B cell (primary cell): ENCODE measurements around the gene TFEB. TPM values are rescaled to one million over a fixed set of nuclear protein-coding genes. Genes with fewer than 3 reads are reported as not detected.

Experiments
- ATAC-seq: fragments of 200-7000 bp; cut with Tn5 transposase; one replicate; pipeline ENCODE4 v1.10.0; 2021; ENCODE audit warnings: low read depth, mild to moderate bottlenecking, moderate number of reproducible peaks, moderate library complexity
- CTCF ChIA-PET: fragments of 350-600 bp; sonication (Branson Sonifier 250); formaldehyde crosslinking; loops from one replicate; lab custom pipeline; 2021; ENCODE audit warnings: antibody characterized with exemption, inconsistent platforms; lab: Charles Lee
- POLR2A ChIA-PET: fragments of 350-600 bp; sonication (Branson Sonifier 250); formaldehyde crosslinking; loops from one replicate; lab custom pipeline; 2021; ENCODE audit warnings: antibody characterized with exemption; lab: Charles Lee
- DNase-seq: peaks from one replicate; pipeline ENCODE4 v3.0.0; 2013
- H2AFZ ChIP-seq: 2 replicates; pipeline ENCODE4 v1.6.1; 2012; ENCODE audit warnings: mild to moderate bottlenecking, low read depth, low read length; ENCODE audit not compliant: insufficient read depth, poor library complexity, severe bottlenecking
- H3K27ac ChIP-seq, 2 donors: 1 replicate in 1 of 2; 2 replicates in 1 of 2; pipeline ENCODE4 v1.5.1; 2012 to 2013; ENCODE audit warnings: low read length in 2 of 2, mild to moderate bottlenecking in 2 of 2, moderate library complexity in 1 of 2
- H3K27me3 ChIP-seq, 4 experiments: fragments of 200-600 bp in 1 of 4; sonication (generic) in 1 of 4; replicated peaks in 1 of 4; 1 replicate in 2 of 4; 2 replicates in 2 of 4; pipeline versions ENCODE4 v1.6.1 to v1.7.0; 2013 to 2016; ENCODE audit warnings: low read length in 3 of 4, mild to moderate bottlenecking in 2 of 4, mixed read lengths in 1 of 4, moderate library complexity in 1 of 4; ENCODE audit not compliant: insufficient read depth in 4 of 4, control insufficient read depth in 3 of 4; ENCODE audit errors: control extremely low read depth in 1 of 4
- H3K36me3 ChIP-seq, 2 experiments: replicated peaks in 1 of 2; 1 replicate in 1 of 2; 2 replicates in 1 of 2; pipeline versions ENCODE4 v1.6.1 to v1.7.1; 2013; ENCODE audit warnings: low read length in 1 of 2; ENCODE audit not compliant: insufficient read depth in 2 of 2, control insufficient read depth in 1 of 2; ENCODE audit errors: control extremely low read depth in 1 of 2, extremely low read depth in 1 of 2
- H3K4me1 ChIP-seq, 2 donors: fragments of 200-600 bp in 1 of 2; sonication (generic) in 1 of 2; 1 replicate in 1 of 2; 2 replicates in 1 of 2; pipeline versions ENCODE4 v1.5.1 to v1.6.1; 2013 to 2017; ENCODE audit warnings: low read length in 2 of 2; ENCODE audit not compliant: control insufficient read depth in 2 of 2, insufficient read depth in 2 of 2
- H3K4me2 ChIP-seq: replicated peaks from 2 replicates; pipeline ENCODE3; 2012; ENCODE audit warnings: mild to moderate bottlenecking, low read depth, low read length; ENCODE audit not compliant: poor library complexity, severe bottlenecking
- H3K4me3 ChIP-seq, 5 experiments: fragments of 200-600 bp in 1 of 5; sonication (generic) in 1 of 5; 1 replicate in 3 of 5; 2 replicates in 2 of 5; pipeline versions ENCODE4 v1.5.1 to v1.7.0; 2011 to 2016; ENCODE audit warnings: low read length in 4 of 5, mild to moderate bottlenecking in 4 of 5, low read depth in 2 of 5, control low read depth in 1 of 5, moderate library complexity in 1 of 5; ENCODE audit not compliant: insufficient read depth in 1 of 5; ENCODE audit errors: control extremely low read depth in 1 of 5, extremely low read depth in 1 of 5
- H3K79me2 ChIP-seq: fragments of 200-600 bp; sonication (generic); one replicate; pipeline ENCODE4 v1.6.0; 2016; ENCODE audit warnings: low read length; ENCODE audit not compliant: control insufficient read depth, insufficient read depth
- H3K9ac ChIP-seq: fragments of 200-600 bp; sonication (generic); 2 replicates; pipeline ENCODE4 v1.6.1; 2017; ENCODE audit warnings: mild to moderate bottlenecking, low read length, moderate library complexity
- H3K9me3 ChIP-seq, 3 donors: one replicate each; pipeline versions ENCODE4 v1.6.1 to v1.7.1; 2013; ENCODE audit warnings: low read length in 2 of 3; ENCODE audit not compliant: control insufficient read depth in 2 of 3, insufficient read depth in 1 of 3; ENCODE audit errors: control extremely low read depth in 1 of 3
- H4K20me1 ChIP-seq: 2 replicates; pipeline ENCODE4 v1.6.0; 2012; ENCODE audit warnings: mild to moderate bottlenecking, low read length; ENCODE audit not compliant: insufficient read depth, control insufficient read depth, poor library complexity, severe bottlenecking
- H3K27ac Mint-ChIP-seq: one replicate; pipeline ENCODE4 v1.8.0; 2021; ENCODE audit warnings: mixed read lengths
- H3K27me3 Mint-ChIP-seq: one replicate; pipeline ENCODE4 v1.8.0; 2021; ENCODE audit warnings: mixed read lengths
- H3K4me1 Mint-ChIP-seq: one replicate; pipeline ENCODE4 v1.8.0; 2021; ENCODE audit warnings: mixed read lengths
- H3K4me3 Mint-ChIP-seq: one replicate; pipeline ENCODE4 v1.8.0; 2021; ENCODE audit warnings: mixed read lengths
- H3K9me3 Mint-ChIP-seq: one replicate; pipeline ENCODE4 v1.8.0; 2022; ENCODE audit warnings: mixed read lengths; ENCODE audit not compliant: insufficient read depth
- CTCF ChIP-seq: fragments of 200-600 bp; IDR thresholded peaks from one replicate; pipeline ENCODE4 v1.8.0; 2022; ENCODE audit warnings: antibody characterized with exemption, mild to moderate bottlenecking
- EZH2 ChIP-seq: IDR thresholded peaks from 2 replicates; pipeline ENCODE4 v1.6.1; 2012; ENCODE audit warnings: borderline replicate concordance, low read depth, mild to moderate bottlenecking, moderate library complexity, low read length; ENCODE audit not compliant: insufficient read depth, poor library complexity, severe bottlenecking
- WGBS: methylation state at CpG from one replicate; pipeline ENCODE4 v1.1.5; 2013; ENCODE audit warnings: missing lambda C conversion rate; ENCODE audit not compliant: insufficient coverage; 5-methylcytosine and 5-hydroxymethylcytosine counted together
- intact Hi-C: fragments of 100-400 bp; cut with micrococcal nuclease; formaldehyde crosslinking; loops from one replicate; pipeline ENCODE4 v1.10.0; 2022
- polyA plus RNA-seq: library from polyadenylated mRNA; depleted of rRNA; stranded (reverse); fragments of >200 nt; gene quantifications from 2 replicates; pipeline ENCODE4 v1.2.3, GENCODE V29; 2012
- total RNA-seq, 2 donors: library from RNA; stranded (reverse); fragments of 120-200 nt in 1 of 2; gene quantifications; 1 replicate in 1 of 2; 2 replicates in 1 of 2; pipeline versions ENCODE4 v1.2.3 to v1.2.4, GENCODE V29; 2013 to 2022

TFEB gene
- total and polyA plus RNA-seq, 2 donors (not counting 1 experiment from before 2014, with no cell fraction given) = 113 to 148 TPM

- Histone ChIP-seq H3K4me3 (peak overlapping the region in 4 of 5 experiments; percentile 16 to 89 (median 53)), H4K20me1 (peaks cover 7% of the 10 kb centered on the region), H3K79me2 (peaks cover 92% of the 10 kb centered on the region), H3K27ac (peak overlapping the region; percentile 87 to 93), H3K4me2 (peak overlapping the region; percentile 90), H3K27me3 (no peaks in the 10 kb centered on the region), H3K4me1 (peaks cover 78 to 91% of the 10 kb centered on the region in 2 donors), H3K9ac (peak overlapping the region; percentile 78), H2AFZ (no peak overlapping the region), H3K36me3 (peaks cover 0 to 11% of the 10 kb centered on the region in 2 experiments), H3K9me3 (no peaks in the 10 kb centered on the region)
- 73% methylated on average over 6 of the region's 7 CpGs for WGBS
- no peaks in the 10 kb centered on the region for H3K9me3 Mint-ChIP-seq
- H3K4me3 Mint-ChIP-seq = peak overlapping the region; percentile 93
- H3K27me3 Mint-ChIP-seq = no peaks in the 10 kb centered on the region
- ATAC-seq (no peak), DNase-seq (no peak)
- CTCF ChIA-PET = interaction anchor here (1.2 to 9.1 kb wide), 3 partner anchors 15 to 41 kb away, joined by 3 to 176 read pairs (median 86); no protein-coding TSS in a partner anchor
- peak overlapping the region; percentile 94 for H3K27ac Mint-ChIP-seq
- intact Hi-C loops = loop anchor here (5.0 to 10.0 kb wide), 2 partner anchors 32 to 295 kb away; no protein-coding TSS in a partner anchor
- TF ChIP-seq EZH2 = no peak
- no peak for TF ChIP-seq CTCF
- POLR2A ChIA-PET = interaction anchor here (0.6 to 9.4 kb wide), 3 partner anchors 26 to 320 kb away, joined by 5 to 342 read pairs (median 9); no protein-coding TSS in a partner anchor
- peaks cover 85% of the 10 kb centered on the region for H3K4me1 Mint-ChIP-seq
Observed at GRCh38 chr6:41729624-41730023, 5.8 kb downstream of the TFEB start.

- ChIA-PET POLR2A (interaction anchor here (0.9 to 9.4 kb wide), 4 partner anchors 12 to 46 kb away, joined by 5 to 342 read pairs (median 7); no protein-coding TSS in a partner anchor), CTCF (interaction anchor here (1.2 to 9.1 kb wide), 5 partner anchors 9 to 46 kb away, joined by 3 to 176 read pairs (median 5); no protein-coding TSS in a partner anchor)
- intact Hi-C loops = loop anchor here (10.0 kb wide), 1 partner anchor 296 kb away; no protein-coding TSS in a partner anchor
- no peak for DNase-seq
- Histone ChIP-seq H3K27me3 (no peaks in the 10 kb centered on the region), H4K20me1 (peaks cover 7% of the 10 kb centered on the region), H3K79me2 (peaks cover 99% of the 10 kb centered on the region), H3K27ac (peak overlapping the region; percentile 87 to 93), H3K9ac (peak overlapping the region; percentile 78), H3K4me2 (peak overlapping the region; percentile 90), H3K9me3 (no peaks in the 10 kb centered on the region), H3K4me3 (peak overlapping the region in 4 of 5 experiments; percentile 16 to 89 (median 53)), H3K4me1 (peaks cover 85 to 97% of the 10 kb centered on the region in 2 donors), H2AFZ (no peak overlapping the region), H3K36me3 (peaks cover 0 to 13% of the 10 kb centered on the region in 2 experiments)
- WGBS = 27% methylated on average over 7 of the region's 7 CpGs
- Mint-ChIP-seq H3K27me3 (no peaks in the 10 kb centered on the region), H3K27ac (peak overlapping the region; percentile 94), H3K9me3 (no peaks in the 10 kb centered on the region), H3K4me3 (peak overlapping the region; percentile 93), H3K4me1 (peaks cover 92% of the 10 kb centered on the region)
- TF ChIP-seq CTCF (no peak), EZH2 (no peak)
- no peak for ATAC-seq
Observed at GRCh38 chr6:41728954-41729353, 6.5 kb downstream of the TFEB start.
